ENCODE data around the gene RIMS1. TPM values are rescaled to one million over a fixed set of nuclear protein-coding genes. Genes with fewer than 3 reads are reported as not detected.
A peak's percentile ranks its signal among the peaks of the same experiment; 100 is the strongest.

RIMS1 gene
- total and polyA plus RNA-seq, 2 experiments from 2014 or later = 0.29 to 0.92 TPM

DNA sequence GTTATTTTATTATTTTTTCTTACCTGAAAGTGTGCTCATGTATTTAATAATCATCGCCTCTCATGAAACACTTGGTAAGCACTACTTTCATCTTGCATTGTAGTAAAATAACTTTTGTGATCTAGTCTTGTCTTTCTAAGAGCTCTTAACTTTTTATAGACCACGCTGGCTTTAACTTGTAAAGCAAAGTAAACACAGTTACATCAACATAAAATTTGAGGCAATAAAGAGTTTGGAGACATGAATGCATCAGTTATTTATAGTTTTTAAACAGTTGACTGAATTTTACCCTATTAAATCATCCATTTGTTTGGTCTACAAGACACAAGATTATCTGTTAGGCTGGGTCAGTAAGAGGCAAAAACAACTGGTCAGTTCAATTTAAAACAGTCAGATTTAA is 517.1 kb downstream of the RIMS1 start:
- Histone ChIP-seq H3K9me3 (ENCODE audit: low read depth) (no peaks in the 10 kb centered on the region), H3K4me1 (ENCODE audit: low read depth) (no peaks in the 10 kb centered on the region), H3K4me3 (no peak overlapping the region), H3K36me3 (no peaks in the 10 kb centered on the region), H3K27ac (no peak overlapping the region), H3K27me3 (no peaks in the 10 kb centered on the region)
- TF ChIP-seq, protein P1, sequence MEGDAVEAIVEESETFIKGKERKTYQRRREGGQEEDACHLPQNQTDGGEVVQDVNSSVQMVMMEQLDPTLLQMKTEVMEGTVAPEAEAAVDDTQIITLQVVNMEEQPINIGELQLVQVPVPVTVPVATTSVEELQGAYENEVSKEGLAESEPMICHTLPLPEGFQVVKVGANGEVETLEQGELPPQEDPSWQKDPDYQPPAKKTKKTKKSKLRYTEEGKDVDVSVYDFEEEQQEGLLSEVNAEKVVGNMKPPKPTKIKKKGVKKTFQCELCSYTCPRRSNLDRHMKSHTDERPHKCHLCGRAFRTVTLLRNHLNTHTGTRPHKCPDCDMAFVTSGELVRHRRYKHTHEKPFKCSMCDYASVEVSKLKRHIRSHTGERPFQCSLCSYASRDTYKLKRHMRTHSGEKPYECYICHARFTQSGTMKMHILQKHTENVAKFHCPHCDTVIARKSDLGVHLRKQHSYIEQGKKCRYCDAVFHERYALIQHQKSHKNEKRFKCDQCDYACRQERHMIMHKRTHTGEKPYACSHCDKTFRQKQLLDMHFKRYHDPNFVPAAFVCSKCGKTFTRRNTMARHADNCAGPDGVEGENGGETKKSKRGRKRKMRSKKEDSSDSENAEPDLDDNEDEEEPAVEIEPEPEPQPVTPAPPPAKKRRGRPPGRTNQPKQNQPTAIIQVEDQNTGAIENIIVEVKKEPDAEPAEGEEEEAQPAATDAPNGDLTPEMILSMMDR (IDR thresholded peaks at IDR 0.05; ENCODE audit: low read depth, low read length) = no peak
- DNase-seq (ENCODE audit: low read depth in 1 of 2, low spot score in 1 of 2) = no peak

DNA sequence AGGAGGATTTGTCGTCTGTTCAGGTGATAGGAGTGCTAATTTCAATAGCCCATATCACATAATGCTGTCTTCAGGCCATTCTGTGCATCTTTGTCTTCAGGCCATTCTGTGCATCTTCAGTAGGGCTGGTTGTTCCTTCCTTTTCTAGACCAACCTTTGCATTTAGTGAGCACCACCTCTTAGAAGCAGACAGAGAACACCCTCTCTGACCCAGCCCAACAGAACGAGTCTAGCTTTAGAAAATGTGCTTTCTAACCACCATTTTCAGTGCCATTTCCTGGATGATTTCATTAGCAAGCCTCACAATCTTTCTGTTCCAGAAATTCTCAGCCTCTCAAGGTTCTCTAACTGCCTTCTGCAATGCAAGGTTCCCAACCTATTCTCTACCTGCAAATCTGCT is 520.2 kb downstream of the RIMS1 start:
- H3K4me3 ChIP-seq = no peak overlapping the region
- TF ChIP-seq, protein P1 (IDR thresholded peaks at IDR 0.05; ENCODE audit: low read depth, low read length) = no peak
- H3K27ac ChIP-seq = no peak overlapping the region
- no peaks in the 10 kb centered on the region for H3K27me3 ChIP-seq
- no peak for DNase-seq (ENCODE audit: low read depth in 1 of 2, low spot score in 1 of 2)
- no peaks in the 10 kb centered on the region for H3K9me3 ChIP-seq (ENCODE audit: low read depth)
- no peaks in the 10 kb centered on the region for H3K4me1 ChIP-seq (ENCODE audit: low read depth)
- no peaks in the 10 kb centered on the region for H3K36me3 ChIP-seq

DNA sequence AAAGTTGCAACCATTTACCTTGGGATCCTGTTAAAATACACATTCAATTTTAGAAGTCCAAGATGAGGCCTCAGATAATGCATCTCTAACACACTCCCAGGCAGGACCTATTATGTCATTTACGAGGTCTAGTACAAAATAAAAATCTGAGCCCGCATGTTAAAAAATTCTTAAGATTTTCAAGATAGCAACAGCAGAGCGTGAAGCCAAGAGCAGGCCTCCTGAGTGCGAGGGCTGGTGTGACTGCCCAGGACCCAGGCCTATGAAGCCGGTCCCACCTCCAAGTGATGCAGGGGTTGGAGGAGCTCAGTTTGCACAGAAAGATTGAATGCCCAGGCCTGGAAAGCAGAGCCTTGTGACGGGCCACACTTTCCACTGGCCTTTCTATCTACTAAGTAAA is 524.4 kb downstream of the RIMS1 start:
- DNase-seq (ENCODE audit: low read depth in 1 of 2, low spot score in 1 of 2) = no peak
- TF ChIP-seq, protein P1 (IDR thresholded peaks at IDR 0.05; ENCODE audit: low read depth, low read length) = no peak
- H3K36me3 ChIP-seq = no peaks in the 10 kb centered on the region
- no peak overlapping the region for H3K27ac ChIP-seq
- no peak overlapping the region for H3K4me3 ChIP-seq
- H3K4me1 ChIP-seq (ENCODE audit: low read depth) = no peaks in the 10 kb centered on the region
- H3K9me3 ChIP-seq (ENCODE audit: low read depth) = no peaks in the 10 kb centered on the region
- no peaks in the 10 kb centered on the region for H3K27me3 ChIP-seq

DNA sequence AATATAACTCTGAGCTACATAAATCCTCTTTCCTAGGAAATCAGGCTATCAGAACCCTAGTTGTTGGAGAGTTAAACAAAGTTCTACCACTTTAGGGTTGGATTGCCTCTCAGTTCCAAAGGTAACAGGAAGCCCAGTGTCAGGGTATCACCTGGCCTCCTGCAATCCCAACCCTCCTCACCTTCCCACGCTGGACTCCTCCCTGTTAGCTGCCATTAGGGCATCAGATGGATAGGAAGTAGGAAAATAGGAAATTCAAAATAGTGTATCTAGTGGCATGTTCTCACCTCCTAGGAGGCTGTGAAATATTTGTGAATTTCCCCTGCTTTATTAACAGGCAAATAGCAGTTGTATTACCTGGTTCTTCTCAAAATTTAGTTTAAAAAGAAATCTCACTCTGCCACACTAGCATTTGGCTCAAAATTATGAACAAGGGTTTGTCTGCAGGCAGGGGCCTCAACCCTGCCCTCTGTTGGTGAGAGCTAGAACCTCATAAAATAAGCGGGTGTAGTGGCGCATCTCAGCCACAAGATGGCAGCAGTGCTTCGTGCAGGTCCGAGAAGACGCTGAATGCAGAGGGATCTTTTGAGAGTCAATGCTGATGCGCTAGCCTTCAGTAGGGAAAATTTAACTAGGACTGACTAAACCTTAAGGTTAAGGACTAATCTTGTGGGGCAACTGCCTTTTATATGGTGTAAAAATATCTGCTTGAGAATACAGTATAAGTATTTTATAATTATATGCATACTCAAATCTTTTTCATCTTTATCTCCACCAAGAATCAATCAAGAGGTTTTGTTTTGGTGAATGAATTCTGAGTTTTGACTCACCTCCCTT is 525.7 kb downstream of the RIMS1 start:
- DNase-seq (ENCODE audit: low read depth in 1 of 2, low spot score in 1 of 2) = peak; percentile 78 to 87
- Histone ChIP-seq H3K27ac (no peak overlapping the region), H3K9me3 (ENCODE audit: low read depth) (no peaks in the 10 kb centered on the region), H3K27me3 (no peaks in the 10 kb centered on the region), H3K4me3 (no peak overlapping the region), H3K4me1 (ENCODE audit: low read depth) (no peaks in the 10 kb centered on the region), H3K36me3 (no peaks in the 10 kb centered on the region)
- TF ChIP-seq, protein P1 (IDR thresholded peaks at IDR 0.05; ENCODE audit: low read depth, low read length) = peak; percentile 100

DNA sequence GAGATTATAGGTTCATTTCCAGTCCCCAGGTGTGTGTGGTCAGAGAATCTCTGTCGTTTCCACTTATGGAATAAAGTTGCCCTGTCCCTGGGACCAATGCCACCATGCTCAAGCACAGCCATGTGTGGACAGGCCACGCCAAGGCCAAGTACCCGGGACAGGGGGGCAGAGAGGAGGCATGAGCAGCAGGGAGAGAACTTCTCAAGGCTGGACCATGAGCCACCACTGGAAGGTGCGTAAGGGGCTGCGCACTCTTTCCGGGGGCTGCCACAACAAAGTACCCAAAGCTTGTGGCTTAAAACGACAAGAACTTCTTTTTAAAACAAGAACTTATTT is 526.3 kb downstream of the RIMS1 start:
- TF ChIP-seq, protein P1 (IDR thresholded peaks at IDR 0.05; ENCODE audit: low read depth, low read length) = no peak
- no peak for DNase-seq (ENCODE audit: low read depth in 1 of 2, low spot score in 1 of 2)
- Histone ChIP-seq H3K27ac (no peak overlapping the region), H3K27me3 (no peaks in the 10 kb centered on the region), H3K36me3 (no peaks in the 10 kb centered on the region), H3K4me1 (ENCODE audit: low read depth) (peaks cover 5% of the 10 kb centered on the region), H3K9me3 (ENCODE audit: low read depth) (no peaks in the 10 kb centered on the region), H3K4me3 (no peak overlapping the region)
